Adrenal gland (tissue), 5 donors: ENCODE measurements around the gene RPS24.
"Not testable (repeated sequence)": the region's sequence is repeated elsewhere in the genome, so short reads cannot be mapped to it uniquely, and the experiment has no call there.

Experiments
- POLR2A ChIP-seq, 2 donors: fragments of 450-650 bp; IDR thresholded peaks; one replicate each; pipeline ENCODE4 v1.6.1; 2017; ENCODE audit warnings: antibody characterized with exemption in 2 of 2, mild to moderate bottlenecking in 2 of 2, moderate library complexity in 1 of 2
- TF ChIP-seq, protein P1 (sequence below), 6 experiments: fragments of 450-650 bp in 4 of 6; fragments of 200-600 bp in 2 of 6; sonication (generic) in 1 of 6; IDR thresholded peaks; 1 replicate in 5 of 6; 2 replicates in 1 of 6; pipeline versions ENCODE4 v1.5.1 to v1.8.0; 2016 to 2021; ENCODE audit warnings: antibody characterized with exemption in 6 of 6, mild to moderate bottlenecking in 2 of 6, moderate library complexity in 1 of 6
- donor health status: DM: no; HTN: no; CAD: no.

- TF ChIP-seq POLR2A (IDR thresholded peaks at IDR 0.05), result not testable (repeated sequence)
- TF ChIP-seq, protein P1, sequence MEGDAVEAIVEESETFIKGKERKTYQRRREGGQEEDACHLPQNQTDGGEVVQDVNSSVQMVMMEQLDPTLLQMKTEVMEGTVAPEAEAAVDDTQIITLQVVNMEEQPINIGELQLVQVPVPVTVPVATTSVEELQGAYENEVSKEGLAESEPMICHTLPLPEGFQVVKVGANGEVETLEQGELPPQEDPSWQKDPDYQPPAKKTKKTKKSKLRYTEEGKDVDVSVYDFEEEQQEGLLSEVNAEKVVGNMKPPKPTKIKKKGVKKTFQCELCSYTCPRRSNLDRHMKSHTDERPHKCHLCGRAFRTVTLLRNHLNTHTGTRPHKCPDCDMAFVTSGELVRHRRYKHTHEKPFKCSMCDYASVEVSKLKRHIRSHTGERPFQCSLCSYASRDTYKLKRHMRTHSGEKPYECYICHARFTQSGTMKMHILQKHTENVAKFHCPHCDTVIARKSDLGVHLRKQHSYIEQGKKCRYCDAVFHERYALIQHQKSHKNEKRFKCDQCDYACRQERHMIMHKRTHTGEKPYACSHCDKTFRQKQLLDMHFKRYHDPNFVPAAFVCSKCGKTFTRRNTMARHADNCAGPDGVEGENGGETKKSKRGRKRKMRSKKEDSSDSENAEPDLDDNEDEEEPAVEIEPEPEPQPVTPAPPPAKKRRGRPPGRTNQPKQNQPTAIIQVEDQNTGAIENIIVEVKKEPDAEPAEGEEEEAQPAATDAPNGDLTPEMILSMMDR (IDR thresholded peaks at IDR 0.05), result not testable (repeated sequence)
Measured at GRCh38 chr10:78075806-78076205, 42.1 kb downstream of the RPS24 start.
